Body of pancreas (tissue), 4 donors: ENCODE measurements around the gene THADA. TPM values are rescaled to one million over a fixed set of nuclear protein-coding genes. Genes with fewer than 3 reads are reported as not detected.

Experiments used
- ATAC-seq: fragments of 150-250 bp; one replicate; pipeline ENCODE4 v1.9.1; 2016
- DNase-seq, 4 donors: peaks; one replicate each; pipeline ENCODE4 v3.0.0-alpha.2; 2019
- H3K27ac ChIP-seq, 4 donors: fragments of 200-600 bp; sonication (generic); 1 replicate in 3 of 4; 2 replicates in 1 of 4; pipeline versions ENCODE4 v1.5.1 to v1.6.1; 2016 to 2019; ENCODE audit warnings: mild to moderate bottlenecking in 1 of 4, mixed read lengths in 1 of 4, moderate library complexity in 1 of 4
- H3K27me3 ChIP-seq, 2 donors: fragments of 200-600 bp; sonication (generic); one replicate each; pipeline ENCODE4 v1.6.0; 2016; ENCODE audit warnings: mild to moderate bottlenecking in 1 of 2
- H3K36me3 ChIP-seq, 2 donors: fragments of 200-600 bp; sonication (generic); replicated peaks in 1 of 2; 2 replicates each; pipeline ENCODE4 v1.5.1; 2016; ENCODE audit warnings: low read depth in 2 of 2; ENCODE audit not compliant: insufficient read depth in 1 of 2
- H3K4me1 ChIP-seq: fragments of 200-600 bp; sonication (generic); one replicate; pipeline ENCODE4 v1.6.0; 2016
- H3K4me3 ChIP-seq, 2 donors: fragments of 200-600 bp; sonication (generic); 1 replicate in 1 of 2; 2 replicates in 1 of 2; pipeline ENCODE4 v1.5.1; 2016 to 2019
- H3K9me3 ChIP-seq, 3 donors: fragments of 200-600 bp; sonication (generic); 1 replicate in 2 of 3; 2 replicates in 1 of 3; pipeline ENCODE4 v1.5.1; 2016
- POLR2A ChIP-seq, 3 donors: fragments of 450-650 bp; IDR thresholded peaks; one replicate each; pipeline ENCODE4 v1.6.1; 2016; ENCODE audit warnings: antibody characterized with exemption in 3 of 3, mild to moderate bottlenecking in 2 of 3
- WGBS, 2 donors: methylation state at CpG; one replicate each; pipeline ENCODE4 v1.1.5; 2017; 5-methylcytosine and 5-hydroxymethylcytosine counted together
- intact Hi-C: fragments of 100-400 bp; cut with DNase I; formaldehyde crosslinking; loops from one replicate; pipeline ENCODE4 v1.15.1; 2023
- total RNA-seq, 2 donors: library from RNA; depleted of rRNA; stranded (reverse); fragments of >200 nt; gene quantifications; one replicate each; pipeline ENCODE4 v1.1.0, GENCODE V29; 2016
- TF ChIP-seq, protein P1 (sequence below), 7 experiments: fragments of 450-650 bp in 4 of 7; fragments of 200-600 bp in 3 of 7; sonication (generic) in 3 of 7; IDR thresholded peaks; one replicate each; pipeline ENCODE4 v1.5.1; 2016 to 2019; ENCODE audit warnings: antibody characterized with exemption in 7 of 7

THADA gene
- total RNA-seq, 2 donors from 2014 or later = 27.5 to 41.9 TPM

- ATAC-seq (no peak), DNase-seq (peak in 3 of 4 donors; percentile 33 to 70 (median 38))
- Histone ChIP-seq H3K36me3 (no peaks in the 10 kb centered on the region), H3K4me3 (no peak overlapping the region), H3K27me3 (no peaks in the 10 kb centered on the region), H3K9me3 (no peaks in the 10 kb centered on the region), H3K4me1 (no peaks in the 10 kb centered on the region), H3K27ac (no peak overlapping the region)
- intact Hi-C loops = no loop called here
- TF ChIP-seq, protein P1, sequence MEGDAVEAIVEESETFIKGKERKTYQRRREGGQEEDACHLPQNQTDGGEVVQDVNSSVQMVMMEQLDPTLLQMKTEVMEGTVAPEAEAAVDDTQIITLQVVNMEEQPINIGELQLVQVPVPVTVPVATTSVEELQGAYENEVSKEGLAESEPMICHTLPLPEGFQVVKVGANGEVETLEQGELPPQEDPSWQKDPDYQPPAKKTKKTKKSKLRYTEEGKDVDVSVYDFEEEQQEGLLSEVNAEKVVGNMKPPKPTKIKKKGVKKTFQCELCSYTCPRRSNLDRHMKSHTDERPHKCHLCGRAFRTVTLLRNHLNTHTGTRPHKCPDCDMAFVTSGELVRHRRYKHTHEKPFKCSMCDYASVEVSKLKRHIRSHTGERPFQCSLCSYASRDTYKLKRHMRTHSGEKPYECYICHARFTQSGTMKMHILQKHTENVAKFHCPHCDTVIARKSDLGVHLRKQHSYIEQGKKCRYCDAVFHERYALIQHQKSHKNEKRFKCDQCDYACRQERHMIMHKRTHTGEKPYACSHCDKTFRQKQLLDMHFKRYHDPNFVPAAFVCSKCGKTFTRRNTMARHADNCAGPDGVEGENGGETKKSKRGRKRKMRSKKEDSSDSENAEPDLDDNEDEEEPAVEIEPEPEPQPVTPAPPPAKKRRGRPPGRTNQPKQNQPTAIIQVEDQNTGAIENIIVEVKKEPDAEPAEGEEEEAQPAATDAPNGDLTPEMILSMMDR (IDR thresholded peaks at IDR 0.05) = no peak
- TF ChIP-seq POLR2A (IDR thresholded peaks at IDR 0.05) = no peak
- WGBS, 2 donors = 64 to 82% methylated on average over 4 of the region's 4 CpGs
These were observed 329.1 kb downstream of the THADA start for GRCh38 chr2:43266711-43267111.

DNA sequence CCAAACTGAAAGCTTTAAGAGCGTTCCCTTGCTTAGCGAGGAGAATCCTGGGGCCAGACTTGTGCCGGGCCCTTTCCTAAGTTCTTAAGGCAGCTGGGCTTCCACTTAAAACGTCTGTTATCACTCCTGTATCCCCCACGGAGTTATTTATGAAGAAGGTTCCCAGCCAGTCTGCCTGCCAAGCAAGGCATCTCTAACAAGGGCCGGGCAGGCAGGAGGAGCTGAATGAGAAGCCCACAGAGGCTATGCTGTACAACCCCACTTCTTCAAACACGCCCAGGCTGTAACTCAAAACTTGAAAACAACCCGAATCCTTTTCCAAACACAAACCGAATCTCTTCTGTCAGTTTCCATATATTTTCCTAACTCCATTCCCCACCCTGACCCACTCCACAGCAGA lies 330.4 kb downstream of the THADA start:
- intact Hi-C loops = no loop called here
- no peak for TF ChIP-seq POLR2A (IDR thresholded peaks at IDR 0.05)
- TF ChIP-seq, protein P1 (IDR thresholded peaks at IDR 0.05) = no peak
- Histone ChIP-seq H3K9me3 (no peaks in the 10 kb centered on the region), H3K36me3 (no peaks in the 10 kb centered on the region), H3K27ac (peak overlapping the region in 1 of 4 donors; percentile 30), H3K27me3 (no peaks in the 10 kb centered on the region), H3K4me1 (no peaks in the 10 kb centered on the region), H3K4me3 (no peak overlapping the region)
- WGBS, 2 donors = 70 to 86% methylated on average over 9 of the region's 9 CpGs
- DNase-seq (no peak), ATAC-seq (no peak)

DNA sequence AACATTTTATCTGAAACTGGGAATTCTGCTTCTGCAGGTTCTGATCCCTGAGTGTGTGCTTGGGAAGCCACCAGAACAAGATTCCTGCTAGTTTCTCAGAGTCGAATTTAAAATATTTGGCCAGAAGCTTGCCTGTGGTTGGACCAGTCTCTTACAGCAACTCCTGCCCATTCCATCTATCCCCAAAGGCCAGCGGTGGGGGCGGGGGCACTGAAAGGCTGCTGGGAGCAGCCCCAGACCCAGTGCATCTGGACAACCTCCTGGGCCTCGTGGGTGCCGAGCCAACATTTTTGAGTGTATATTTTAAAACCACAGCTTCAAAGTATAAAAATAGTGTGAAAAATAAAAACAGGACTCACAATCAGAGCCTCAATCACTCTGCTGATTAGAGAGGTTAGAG lies 330.8 kb downstream of the THADA start:
- Histone ChIP-seq H3K27ac (peak overlapping the region in 1 of 4 donors; percentile 30), H3K9me3 (no peaks in the 10 kb centered on the region), H3K36me3 (no peaks in the 10 kb centered on the region), H3K27me3 (no peaks in the 10 kb centered on the region), H3K4me1 (no peaks in the 10 kb centered on the region), H3K4me3 (no peak overlapping the region)
- 88% methylated on average over 5 of the region's 5 CpGs for WGBS, 2 donors
- ATAC-seq (no peak), DNase-seq (peak in 1 of 4 donors; percentile 40)
- intact Hi-C loops = no loop called here
- TF ChIP-seq, protein P1 (IDR thresholded peaks at IDR 0.05) = no peak
- TF ChIP-seq POLR2A (IDR thresholded peaks at IDR 0.05) = no peak

GRCh38 chr2:43262951-43263350 lies 332.9 kb downstream of the THADA start:
- Histone ChIP-seq H3K36me3 (no peaks in the 10 kb centered on the region), H3K9me3 (no peaks in the 10 kb centered on the region), H3K27me3 (no peaks in the 10 kb centered on the region), H3K4me1 (peaks cover 6% of the 10 kb centered on the region), H3K27ac (no peak overlapping the region), H3K4me3 (no peak overlapping the region)
- WGBS, 2 donors = 86 to 94% methylated on average over 6 of the region's 6 CpGs
- ATAC-seq = no peak
- intact Hi-C loops = no loop called here
- TF ChIP-seq, protein P1 (IDR thresholded peaks at IDR 0.05) = no peak
- TF ChIP-seq POLR2A (IDR thresholded peaks at IDR 0.05) = no peak
- no peak for DNase-seq

DNA sequence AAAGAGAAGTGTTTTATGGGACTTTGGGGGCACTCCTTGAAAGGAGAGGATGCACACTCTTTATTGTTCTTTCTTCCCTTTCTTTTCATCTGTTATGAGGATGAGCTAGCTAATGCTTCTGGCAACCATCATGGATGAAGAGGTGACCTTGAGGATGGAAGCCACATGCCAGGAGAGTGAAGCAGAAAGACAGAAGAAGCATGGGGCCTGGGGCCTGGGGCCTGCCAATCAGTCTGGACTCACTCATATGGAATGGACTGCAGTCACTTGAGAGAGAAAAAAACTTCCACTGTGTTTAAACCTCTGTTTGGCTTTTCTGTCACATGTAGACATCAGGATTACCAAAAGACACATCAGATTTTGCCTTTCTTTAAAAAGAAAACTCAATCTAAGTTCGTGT lies 333.6 kb downstream of the THADA start:
- intact Hi-C loops = no loop called here
- 71 to 73% methylated on average over 1 of the region's 1 CpG for WGBS, 2 donors

More for the DNA sequence above, 333.6 kb downstream of the THADA start:
- ATAC-seq = no peak
- no peak for DNase-seq
- TF ChIP-seq, protein P1 (IDR thresholded peaks at IDR 0.05) = no peak
- no peak for TF ChIP-seq POLR2A (IDR thresholded peaks at IDR 0.05)
- Histone ChIP-seq H3K4me1 (peaks cover 6% of the 10 kb centered on the region), H3K9me3 (no peaks in the 10 kb centered on the region), H3K27ac (no peak overlapping the region), H3K4me3 (no peak overlapping the region), H3K36me3 (no peaks in the 10 kb centered on the region), H3K27me3 (no peaks in the 10 kb centered on the region)
